GM13977 (cell line): ENCODE results near the gene ACYP2.

ENCODE experiments used
- DNase-seq: peaks from one replicate; pipeline ENCODE4 v3.0.0; 2012; ENCODE audit warnings: low spot score
- CTCF ChIP-seq: IDR thresholded peaks from 2 replicates; pipeline ENCODE4 v1.5.1; 2012; ENCODE audit warnings: mild to moderate bottlenecking, control low read depth; ENCODE audit not compliant: insufficient read depth; ENCODE audit errors: extremely low read depth, missing control alignments
- in situ Hi-C: fragments of 300-500 bp; cut with MboI; formaldehyde crosslinking; loops from one replicate; pipeline ENCODE4 v1.12.0; 2022; ENCODE audit warnings: low sequenced_read_pairs, low pct_unique_long_range_greater_than_20kb, mixed read lengths, inconsistent platforms; ENCODE audit not compliant: unreplicated experiment

ACYP2 gene

GRCh38 chr2:54226260-54226659 lies 110.8 kb downstream of the ACYP2 start:
- TF ChIP-seq CTCF = no peak
- DNase-seq = no peak
- in situ Hi-C loops = no loop called here

DNA sequence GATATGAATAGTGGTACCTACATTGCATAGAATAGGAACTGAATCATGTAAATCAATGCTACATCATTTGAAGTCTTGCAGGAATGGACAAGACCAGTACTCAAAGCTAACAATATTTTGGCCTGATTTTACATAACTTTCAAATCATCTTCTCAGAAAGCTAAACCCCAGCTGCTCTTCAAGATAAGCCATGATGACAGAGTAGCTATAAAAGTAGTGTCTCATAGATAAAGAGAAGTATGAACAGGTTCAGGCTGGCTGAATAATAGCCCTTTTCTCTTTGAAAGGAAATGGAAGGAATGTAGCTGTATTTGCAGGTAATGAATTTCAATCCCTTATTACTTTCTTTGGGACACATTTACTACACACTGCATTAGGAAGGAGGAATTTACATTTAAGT lies 112.4 kb downstream of the ACYP2 start:
- no peak for DNase-seq
- in situ Hi-C loops = no loop called here
- no peak for TF ChIP-seq CTCF

- in situ Hi-C loops = no loop called here
- TF ChIP-seq CTCF = no peak
- DNase-seq = no peak
Observed at GRCh38 chr2:54228945-54229344, 113.5 kb downstream of the ACYP2 start.

GRCh38 chr2:54233832-54234649 lies 118.6 kb downstream of the ACYP2 start:
- in situ Hi-C loops = no loop called here
- DNase-seq = no peak
- TF ChIP-seq CTCF = no peak

GRCh38 chr2:54237428-54237827 lies 122.0 kb downstream of the ACYP2 start:
- in situ Hi-C loops = no loop called here
- DNase-seq = no peak
- TF ChIP-seq CTCF = no peak

DNA sequence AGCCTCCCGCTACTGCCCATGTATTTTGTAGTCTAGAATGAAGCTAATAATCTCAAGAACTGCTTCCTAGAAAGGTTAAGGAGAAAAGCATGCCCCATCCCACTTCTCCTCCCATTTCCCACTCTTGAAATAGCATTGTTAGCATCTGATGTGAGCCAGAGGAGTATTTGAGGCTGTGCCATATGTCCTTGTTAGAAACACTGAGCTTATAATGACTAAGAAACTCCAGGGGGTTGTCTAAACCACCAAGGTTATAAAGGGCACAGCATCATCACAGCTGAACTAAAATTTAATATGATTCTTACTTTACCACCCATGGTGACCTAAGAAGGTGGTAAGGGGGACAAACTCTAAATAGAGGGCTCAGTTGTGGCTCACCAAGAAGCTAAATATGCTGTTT lies 124.0 kb downstream of the ACYP2 start:
- no peak for TF ChIP-seq CTCF
- in situ Hi-C loops = no loop called here
- no peak for DNase-seq
